GM21723 (cell line): ENCODE results near the gene ZNF217.
"Not testable (repeated sequence)": the region's sequence is repeated elsewhere in the genome, so short reads cannot be mapped to it uniquely, and the experiment has no call there.

Source experiments
- ATAC-seq: cut with Tn5 transposase; IDR thresholded peaks from one replicate; pipeline ENCODE4 v1.9.1; 2021; ENCODE audit warnings: mild to moderate bottlenecking, moderate library complexity; ENCODE audit not compliant: unreplicated experiment

ZNF217 gene

GRCh38 chr20:53593466-53594007, at the start of gene ZNF217:
Gene ZNF217 (minus strand): TSS chr20:53593839. CDS start chr20:53582826, 11,013 bp downstream.
- ATAC-seq = peak; percentile 28

- ATAC-seq = peak; percentile 96
These were observed 49.6 kb upstream of the ZNF217 start for GRCh38 chr20:53643031-53643832.

DNA sequence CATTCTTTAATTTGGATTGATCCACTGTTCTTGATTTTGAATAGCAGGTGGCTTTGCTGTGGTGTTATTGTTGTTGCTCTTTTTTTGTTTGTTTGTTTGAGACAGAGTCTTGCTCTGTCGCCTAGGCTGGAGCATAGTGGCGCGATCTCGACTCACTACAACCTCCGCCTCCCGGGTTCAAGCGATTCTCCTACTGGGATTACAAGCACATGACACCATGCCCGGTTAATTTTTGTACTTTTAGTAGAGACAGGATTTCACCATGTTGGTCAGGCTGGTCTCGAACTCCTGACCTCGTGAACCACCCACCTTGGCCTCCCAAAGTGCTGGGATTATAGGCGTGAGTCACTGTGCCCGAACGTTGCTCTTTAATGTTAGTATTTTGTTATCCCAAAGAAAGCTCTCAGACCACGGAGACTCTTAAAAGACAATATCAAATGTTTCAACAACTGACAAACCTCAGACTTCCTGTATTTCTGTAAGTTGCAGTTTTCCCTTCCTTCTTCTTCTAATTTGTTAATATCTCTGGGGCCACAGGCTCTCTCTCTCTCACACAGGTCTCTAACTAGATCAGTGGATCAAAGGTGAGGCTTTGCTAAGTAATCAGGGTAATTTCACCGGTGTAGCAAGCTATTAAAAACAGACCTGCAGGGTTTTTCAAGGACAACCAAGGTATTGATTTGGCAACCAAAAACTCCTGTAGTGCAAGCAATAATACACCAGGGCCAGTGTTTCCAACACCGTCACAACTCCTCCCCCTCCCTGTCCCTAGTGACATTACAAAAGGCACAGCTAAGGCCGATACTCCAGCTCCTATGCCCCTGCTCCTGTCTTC, 48.8 kb upstream of the ZNF217 start:
- ATAC-seq = peak; percentile 44

- no peak for ATAC-seq
These were observed 46.2 kb upstream of the ZNF217 start for GRCh38 chr20:53639647-53640440.

GRCh38 chr20:53639128-53639527, 45.5 kb upstream of the ZNF217 start:
- ATAC-seq = no peak

DNA sequence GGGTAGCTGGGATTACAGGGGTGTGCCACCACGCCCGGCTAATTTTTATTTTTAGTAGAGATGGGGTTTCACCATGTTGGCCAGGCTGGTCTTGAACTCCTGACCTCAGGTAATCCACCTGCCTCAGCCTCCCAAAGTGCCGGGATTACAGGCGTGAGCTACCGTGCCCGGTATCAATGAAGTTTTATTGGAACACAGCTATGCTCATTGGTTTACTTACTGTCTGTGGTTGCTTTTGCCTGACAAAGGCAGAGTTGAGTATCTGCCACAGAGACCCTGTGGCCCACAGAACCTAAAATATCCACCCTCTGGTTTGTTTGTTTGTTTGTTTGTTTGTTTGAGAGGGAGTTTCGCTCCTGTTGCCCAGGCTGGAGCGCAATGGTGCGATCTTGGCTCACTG, 43.7 kb upstream of the ZNF217 start:
- ATAC-seq = not testable (repeated sequence)

- ATAC-seq = no peak
These were observed 43.0 kb upstream of the ZNF217 start for GRCh38 chr20:53636540-53637097.

DNA sequence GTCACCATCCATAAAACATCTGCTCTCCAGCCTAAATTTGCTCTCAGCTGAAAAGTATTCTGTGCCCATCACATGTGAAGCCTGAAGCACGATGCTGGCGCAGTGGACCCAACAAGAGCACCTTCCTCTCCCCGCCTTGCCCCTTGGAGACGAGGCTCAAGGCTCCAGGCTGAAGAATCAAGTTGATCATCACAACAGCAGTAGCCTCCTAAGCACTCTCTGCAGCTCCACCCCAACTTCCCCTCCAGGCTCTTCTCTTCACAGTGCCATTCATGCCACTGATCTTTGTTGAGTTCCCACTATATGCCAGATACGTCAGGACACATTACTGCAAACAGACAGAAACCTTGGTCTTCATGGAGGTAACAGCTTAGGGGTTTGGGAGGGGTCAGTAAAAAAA, 41.6 kb upstream of the ZNF217 start:
- ATAC-seq = no peak

DNA sequence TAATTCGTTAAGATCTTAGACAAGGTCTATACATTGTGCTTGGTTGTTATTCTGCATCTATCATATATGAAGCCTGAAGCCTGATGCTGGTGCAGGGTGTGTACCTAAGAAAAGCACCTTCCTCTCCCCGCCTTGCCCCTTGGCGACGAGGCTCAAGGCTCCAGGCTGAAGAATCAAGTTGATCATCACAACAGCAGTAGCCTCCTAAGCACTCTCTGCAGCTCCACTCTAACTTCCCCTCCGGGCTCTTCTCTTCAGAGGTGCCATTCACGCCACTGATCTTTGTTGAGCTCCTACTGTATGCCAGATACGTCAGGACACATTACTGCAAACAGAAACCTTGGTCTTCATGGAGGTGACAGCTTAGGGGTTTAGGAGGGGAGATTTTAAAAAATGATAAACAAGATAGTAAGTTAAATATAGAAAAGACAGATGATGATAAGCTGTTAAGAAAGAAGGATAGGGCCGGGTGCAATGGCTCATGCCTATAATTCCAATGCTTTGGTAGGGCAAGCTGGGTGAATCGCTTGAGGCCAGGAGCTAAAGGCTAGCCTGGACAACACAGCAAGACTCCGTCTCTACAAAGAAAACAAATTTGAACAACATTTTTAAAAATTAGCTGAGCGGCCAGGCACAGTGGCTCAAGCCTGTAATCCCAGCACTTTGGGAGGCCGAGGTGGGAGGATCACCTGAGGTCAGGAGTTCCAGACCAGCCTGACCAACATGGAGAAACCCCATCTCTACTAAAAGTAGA, 38.4 kb upstream of the ZNF217 start:
- ATAC-seq = no peak

GRCh38 chr20:53629436-53629835, 35.8 kb upstream of the ZNF217 start:
- ATAC-seq = no peak

DNA sequence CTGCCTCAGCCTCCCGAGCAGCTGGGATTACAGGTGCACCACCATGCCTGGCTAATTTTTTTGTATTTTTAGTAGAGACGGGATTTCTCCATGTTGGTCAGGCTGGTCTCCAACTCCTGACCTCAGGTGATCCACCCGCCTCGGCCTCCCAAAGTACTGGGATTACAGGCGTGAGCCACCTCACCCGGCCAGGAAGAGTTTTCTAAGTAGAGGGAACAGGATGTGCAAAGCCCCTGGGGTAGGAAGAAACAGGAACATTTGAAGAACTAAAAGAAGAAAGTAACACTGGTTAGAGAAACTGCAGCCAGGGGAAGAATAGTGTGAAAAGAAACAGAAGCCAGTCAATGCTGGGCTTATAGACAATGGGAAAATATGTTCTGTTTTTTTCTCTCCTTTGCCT, 35.1 kb upstream of the ZNF217 start:
- ATAC-seq = not testable (repeated sequence)

GRCh38 chr20:53628076-53628475, 34.4 kb upstream of the ZNF217 start:
- no peak for ATAC-seq

- ATAC-seq = not testable (repeated sequence)
These were observed 33.4 kb upstream of the ZNF217 start for GRCh38 chr20:53627001-53627400.

- no peak for ATAC-seq
These were observed 32.9 kb upstream of the ZNF217 start for GRCh38 chr20:53626584-53626983.

DNA sequence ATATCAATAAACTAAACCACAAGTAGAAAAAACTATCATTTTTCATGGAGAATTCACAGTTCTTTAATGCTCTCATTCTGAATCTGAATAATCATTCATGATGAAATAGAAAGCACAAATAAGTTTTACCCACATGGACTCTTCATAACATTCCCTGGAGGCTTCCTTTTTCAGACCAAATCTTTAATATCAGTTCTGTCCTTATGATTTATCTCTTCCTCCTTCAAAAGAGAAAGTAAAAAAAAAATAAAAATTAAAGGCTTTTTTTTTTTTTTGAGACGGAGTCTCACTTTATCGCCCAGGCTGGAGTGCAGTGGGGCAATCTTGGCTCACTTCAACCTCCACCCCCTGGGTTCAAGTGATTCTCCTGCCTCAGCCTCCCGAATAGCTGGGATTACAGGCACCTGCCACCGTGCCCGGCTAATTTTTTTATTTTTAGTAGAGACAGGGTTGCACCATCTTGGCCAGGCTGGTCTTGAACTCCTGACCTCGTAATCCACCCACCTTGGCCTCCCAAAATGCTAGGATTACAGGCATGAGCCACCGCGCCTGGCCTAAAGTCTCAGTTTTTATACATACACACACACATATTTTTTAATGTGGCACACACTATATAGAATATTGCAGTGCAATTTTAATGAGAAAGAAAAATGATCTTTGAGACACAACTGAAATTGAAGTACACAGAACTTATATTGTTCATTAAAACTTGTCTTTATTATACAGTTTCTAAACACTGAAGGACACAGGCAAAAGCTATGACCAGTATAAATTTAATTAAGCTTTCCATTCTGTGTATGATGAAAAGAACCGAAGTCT, 31.9 kb upstream of the ZNF217 start:
- no peak for ATAC-seq

GRCh38 chr20:53624927-53625250, 31.2 kb upstream of the ZNF217 start:
- ATAC-seq = not testable (repeated sequence)

DNA sequence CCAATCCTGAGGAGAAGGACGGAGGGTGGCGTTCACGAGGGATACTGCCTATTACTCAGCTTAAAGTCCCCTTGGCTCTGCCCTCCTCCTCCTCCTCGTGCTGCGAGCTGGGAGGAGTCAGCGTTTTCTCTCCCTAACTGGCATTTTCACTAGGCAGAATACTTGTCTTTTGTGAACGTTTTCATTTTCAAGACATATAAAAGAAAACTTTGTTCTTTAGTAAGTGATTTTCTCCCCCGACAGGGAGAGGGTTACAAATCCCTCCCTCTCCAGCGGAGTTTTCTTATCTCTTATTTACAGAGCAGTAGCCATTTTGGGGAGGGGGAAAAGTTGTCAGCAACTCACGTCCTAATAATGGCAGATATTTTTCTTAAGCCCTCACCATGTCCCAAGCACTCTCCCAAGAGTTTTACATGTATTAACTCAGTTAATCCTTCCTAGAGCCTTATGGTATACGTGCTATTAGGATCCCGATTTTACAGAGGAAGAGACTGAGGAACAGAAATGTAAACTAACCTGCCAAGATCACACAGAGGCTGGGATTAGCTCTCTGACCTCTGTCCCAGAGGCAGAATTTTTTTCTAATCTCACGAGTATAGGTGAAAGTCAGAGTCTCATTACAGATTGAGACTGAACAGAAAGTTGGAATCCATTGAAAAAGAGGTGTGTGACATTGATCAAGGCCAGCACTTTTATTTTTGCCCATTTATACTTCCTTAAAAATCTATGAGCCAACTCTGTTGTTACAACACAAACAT, 30.0 kb upstream of the ZNF217 start:
- peak; percentile 49 for ATAC-seq

DNA sequence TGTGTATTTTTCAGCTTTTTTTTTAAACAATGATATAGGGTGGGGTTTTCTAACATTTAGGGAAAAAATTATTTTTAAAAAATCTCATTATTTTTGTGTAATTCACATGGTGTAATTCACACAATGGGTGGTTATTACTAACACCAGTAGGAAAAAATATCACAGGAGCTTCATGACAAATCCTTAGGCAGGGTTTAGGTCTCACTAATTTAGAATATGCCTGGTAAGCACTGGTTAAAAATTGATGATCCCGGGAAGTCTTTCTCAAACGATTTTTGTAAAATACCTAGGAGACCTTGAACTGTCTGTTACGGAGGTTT, 29.5 kb upstream of the ZNF217 start:
- ATAC-seq = peak; percentile 11
